ENCODE data around the gene TBR1.

The TBR1 gene

DNA sequence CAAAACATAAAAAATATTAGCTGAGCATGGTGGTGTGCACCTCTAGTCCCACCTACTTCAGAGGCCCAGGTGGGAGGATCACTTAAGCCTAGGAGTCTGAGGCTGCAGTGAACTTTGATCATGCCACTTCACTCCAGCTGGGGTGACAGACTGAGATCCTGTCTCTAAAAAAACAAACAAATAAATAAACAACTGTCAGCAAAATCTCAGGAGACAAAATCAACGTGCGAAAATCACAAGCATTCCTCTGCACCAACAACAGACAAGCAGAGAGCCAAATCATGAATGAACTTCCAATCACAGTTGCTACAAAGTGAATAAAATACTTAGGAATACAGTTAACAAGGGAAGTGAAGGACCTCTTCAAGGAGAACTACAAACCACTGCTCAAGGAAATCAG is 58.8 kb downstream of the TBR1 start:
- H3K27me3 ChIP-seq (ENCODE audit: insufficient read depth, low read length, poor library complexity), result no peaks in the 10 kb centered on the region
- DNase-seq, result no peak
- H2AFZ ChIP-seq (ENCODE audit: low read depth, low read length), result no peak overlapping the region
- no peak overlapping the region for H3K27ac ChIP-seq (ENCODE audit: low read length)
- H3K79me2 ChIP-seq (ENCODE audit: insufficient read depth, low read length), result no peaks in the 10 kb centered on the region
- no peak overlapping the region for H3K4me2 ChIP-seq (ENCODE audit: insufficient read depth, low read length)
- no peak for ATAC-seq (ENCODE audit: insufficient read depth, low read depth)
- H3K9me3 ChIP-seq (ENCODE audit: insufficient read depth, low read length, severe bottlenecking), result peaks cover 4% of the 10 kb centered on the region
- TF ChIP-seq, protein P1, sequence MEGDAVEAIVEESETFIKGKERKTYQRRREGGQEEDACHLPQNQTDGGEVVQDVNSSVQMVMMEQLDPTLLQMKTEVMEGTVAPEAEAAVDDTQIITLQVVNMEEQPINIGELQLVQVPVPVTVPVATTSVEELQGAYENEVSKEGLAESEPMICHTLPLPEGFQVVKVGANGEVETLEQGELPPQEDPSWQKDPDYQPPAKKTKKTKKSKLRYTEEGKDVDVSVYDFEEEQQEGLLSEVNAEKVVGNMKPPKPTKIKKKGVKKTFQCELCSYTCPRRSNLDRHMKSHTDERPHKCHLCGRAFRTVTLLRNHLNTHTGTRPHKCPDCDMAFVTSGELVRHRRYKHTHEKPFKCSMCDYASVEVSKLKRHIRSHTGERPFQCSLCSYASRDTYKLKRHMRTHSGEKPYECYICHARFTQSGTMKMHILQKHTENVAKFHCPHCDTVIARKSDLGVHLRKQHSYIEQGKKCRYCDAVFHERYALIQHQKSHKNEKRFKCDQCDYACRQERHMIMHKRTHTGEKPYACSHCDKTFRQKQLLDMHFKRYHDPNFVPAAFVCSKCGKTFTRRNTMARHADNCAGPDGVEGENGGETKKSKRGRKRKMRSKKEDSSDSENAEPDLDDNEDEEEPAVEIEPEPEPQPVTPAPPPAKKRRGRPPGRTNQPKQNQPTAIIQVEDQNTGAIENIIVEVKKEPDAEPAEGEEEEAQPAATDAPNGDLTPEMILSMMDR (IDR thresholded peaks at IDR 0.05; ENCODE audit: borderline replicate concordance, extremely low read depth, low read length, poor library complexity, severe bottlenecking), result no peak
- TF ChIP-seq EZH2 (IDR thresholded peaks at IDR 0.05; ENCODE audit: borderline replicate concordance, low read depth, low read length, severe bottlenecking), result no peak
- H4K20me1 ChIP-seq (ENCODE audit: insufficient read depth, low read length), result no peaks in the 10 kb centered on the region
- no peak overlapping the region for H3K4me3 ChIP-seq (ENCODE audit: low read depth in 1 of 2, low read length in 2 of 2)
- H3K9ac ChIP-seq (ENCODE audit: low read depth, low read length), result no peak overlapping the region
- H3K4me1 ChIP-seq (ENCODE audit: insufficient read depth, low read length), result no peaks in the 10 kb centered on the region
- no peaks in the 10 kb centered on the region for H3K36me3 ChIP-seq (ENCODE audit: insufficient read depth, low read length)
